Upper lobe of left lung (tissue), 4 donors: ENCODE results near the gene MAP2K6.

Experiments used
- CTCF ChIP-seq, 6 experiments: fragments of 450-650 bp in 4 of 6; fragments of 200-600 bp in 2 of 6; sonication (generic) in 2 of 6; IDR thresholded peaks; one replicate each; pipeline ENCODE4 v1.5.1; 2016 to 2019; ENCODE audit warnings: antibody characterized with exemption in 6 of 6
- EP300 ChIP-seq, 4 donors: sonication (generic); formaldehyde crosslinking; IDR thresholded peaks; one replicate each; pipeline ENCODE4 v1.5.1; 2017; ENCODE audit warnings: antibody characterized with exemption in 4 of 4, control low read depth in 2 of 4
- POLR2A ChIP-seq, 4 donors: fragments of 450-650 bp; IDR thresholded peaks; one replicate each; pipeline ENCODE4 v1.5.1; 2016 to 2017; ENCODE audit warnings: antibody characterized with exemption in 4 of 4, mild to moderate bottlenecking in 2 of 4
- POLR2AphosphoS5 ChIP-seq, 2 donors: sonication (generic); formaldehyde crosslinking; IDR thresholded peaks; one replicate each; pipeline ENCODE4 v1.5.1; 2017; ENCODE audit warnings: antibody characterized with exemption in 2 of 2

DNA sequence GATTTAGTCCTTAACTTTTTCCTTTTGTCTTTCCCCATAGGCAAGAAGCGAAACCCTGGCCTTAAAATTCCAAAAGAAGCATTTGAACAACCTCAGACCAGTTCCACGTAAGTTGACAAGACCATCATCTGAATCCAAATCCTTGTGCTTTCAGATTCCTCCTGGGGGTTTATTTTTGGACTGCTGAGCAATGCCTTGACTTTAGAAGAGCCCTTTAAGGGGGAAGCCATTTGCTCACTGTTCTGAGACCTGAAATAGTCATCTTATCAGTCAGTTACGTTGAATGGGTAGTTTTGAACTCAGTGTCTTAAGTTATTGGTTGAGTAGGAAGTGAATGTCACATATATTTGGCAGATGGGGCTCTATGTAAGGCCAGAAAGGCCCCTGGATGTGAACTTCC is 91.2 kb downstream of the MAP2K6 start:
- TF ChIP-seq CTCF (IDR thresholded peaks at IDR 0.05) (no peak), EP300 (IDR thresholded peaks at IDR 0.05) (no peak), POLR2AphosphoS5 (IDR thresholded peaks at IDR 0.05) (no peak), POLR2A (IDR thresholded peaks at IDR 0.05) (no peak)
